ENCODE measurements around the gene GP5.

- TF ChIP-seq, protein P1, sequence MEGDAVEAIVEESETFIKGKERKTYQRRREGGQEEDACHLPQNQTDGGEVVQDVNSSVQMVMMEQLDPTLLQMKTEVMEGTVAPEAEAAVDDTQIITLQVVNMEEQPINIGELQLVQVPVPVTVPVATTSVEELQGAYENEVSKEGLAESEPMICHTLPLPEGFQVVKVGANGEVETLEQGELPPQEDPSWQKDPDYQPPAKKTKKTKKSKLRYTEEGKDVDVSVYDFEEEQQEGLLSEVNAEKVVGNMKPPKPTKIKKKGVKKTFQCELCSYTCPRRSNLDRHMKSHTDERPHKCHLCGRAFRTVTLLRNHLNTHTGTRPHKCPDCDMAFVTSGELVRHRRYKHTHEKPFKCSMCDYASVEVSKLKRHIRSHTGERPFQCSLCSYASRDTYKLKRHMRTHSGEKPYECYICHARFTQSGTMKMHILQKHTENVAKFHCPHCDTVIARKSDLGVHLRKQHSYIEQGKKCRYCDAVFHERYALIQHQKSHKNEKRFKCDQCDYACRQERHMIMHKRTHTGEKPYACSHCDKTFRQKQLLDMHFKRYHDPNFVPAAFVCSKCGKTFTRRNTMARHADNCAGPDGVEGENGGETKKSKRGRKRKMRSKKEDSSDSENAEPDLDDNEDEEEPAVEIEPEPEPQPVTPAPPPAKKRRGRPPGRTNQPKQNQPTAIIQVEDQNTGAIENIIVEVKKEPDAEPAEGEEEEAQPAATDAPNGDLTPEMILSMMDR (IDR thresholded peaks at IDR 0.05), result no peak
- no peak for TF ChIP-seq EZH2 (IDR thresholded peaks at IDR 0.05; ENCODE audit: borderline replicate concordance, insufficient read depth, low read depth, low read length, poor library complexity, severe bottlenecking)
Observed at GRCh38 chr3:194447161-194447560, 48.1 kb upstream of the GP5 start.
